ENCODE measurements around the gene SLAIN1. TPM values are rescaled to one million over a fixed set of nuclear protein-coding genes. Genes with fewer than 3 reads are reported as not detected.

SLAIN1 gene
- total RNA-seq, 2 experiments from 2014 or later = 26.5 to 32.0 TPM

DNA sequence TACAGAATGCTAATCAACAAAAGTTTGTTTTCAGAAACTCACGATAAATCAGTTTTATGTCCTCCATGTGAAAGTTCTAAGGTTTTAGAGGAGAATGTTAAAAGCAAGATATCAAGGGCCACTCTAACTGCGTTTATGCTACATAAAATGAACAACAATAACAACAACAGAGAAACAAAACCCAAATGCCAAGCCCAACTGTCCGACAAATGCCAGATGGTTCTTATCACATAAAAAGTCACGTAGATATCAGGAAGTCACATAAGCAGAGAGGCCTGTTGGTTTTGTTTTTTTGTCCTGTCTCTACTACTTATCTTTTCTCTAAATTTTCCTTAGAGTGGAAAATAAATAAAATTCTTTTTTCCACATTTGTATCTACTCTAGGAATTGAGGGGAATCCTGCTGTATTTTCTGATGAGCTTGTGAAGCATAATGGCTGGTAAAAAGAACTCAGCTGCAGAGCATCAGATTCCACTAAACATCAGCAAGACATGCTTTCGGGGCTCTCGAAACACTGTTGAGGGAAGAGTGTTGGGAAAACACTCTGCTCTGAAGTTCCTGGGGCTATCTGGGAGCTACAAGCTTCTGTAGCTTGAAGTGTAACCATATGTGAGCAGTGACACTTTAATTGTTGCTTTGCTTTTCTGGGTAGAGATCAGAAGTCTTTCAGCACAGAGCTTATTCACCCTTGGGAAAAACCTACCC lies 110.1 kb downstream of the SLAIN1 start:
- no peak for ATAC-seq
- Mint-ChIP-seq H3K36me3 (ENCODE audit: low read depth) (no peaks in the 10 kb centered on the region), H3K9me3 (no peaks in the 10 kb centered on the region), H3K27me3 (peaks cover 9% of the 10 kb centered on the region), H3K4me3 (no peak overlapping the region), H3K4me1 (ENCODE audit: low read depth) (no peaks in the 10 kb centered on the region), H3K27ac (no peak overlapping the region)
- intact Hi-C loops (cut with micrococcal nuclease) = no loop called here
- ChIA-PET POLR2A (no interaction called here), CTCF (interaction anchor here (1.2 to 1.3 kb wide), 2 partner anchors 90 to 314 kb away, joined by 3 to 4 read pairs; no protein-coding TSS in a partner anchor)
- no peak for DNase-seq
- TF ChIP-seq, protein P1, sequence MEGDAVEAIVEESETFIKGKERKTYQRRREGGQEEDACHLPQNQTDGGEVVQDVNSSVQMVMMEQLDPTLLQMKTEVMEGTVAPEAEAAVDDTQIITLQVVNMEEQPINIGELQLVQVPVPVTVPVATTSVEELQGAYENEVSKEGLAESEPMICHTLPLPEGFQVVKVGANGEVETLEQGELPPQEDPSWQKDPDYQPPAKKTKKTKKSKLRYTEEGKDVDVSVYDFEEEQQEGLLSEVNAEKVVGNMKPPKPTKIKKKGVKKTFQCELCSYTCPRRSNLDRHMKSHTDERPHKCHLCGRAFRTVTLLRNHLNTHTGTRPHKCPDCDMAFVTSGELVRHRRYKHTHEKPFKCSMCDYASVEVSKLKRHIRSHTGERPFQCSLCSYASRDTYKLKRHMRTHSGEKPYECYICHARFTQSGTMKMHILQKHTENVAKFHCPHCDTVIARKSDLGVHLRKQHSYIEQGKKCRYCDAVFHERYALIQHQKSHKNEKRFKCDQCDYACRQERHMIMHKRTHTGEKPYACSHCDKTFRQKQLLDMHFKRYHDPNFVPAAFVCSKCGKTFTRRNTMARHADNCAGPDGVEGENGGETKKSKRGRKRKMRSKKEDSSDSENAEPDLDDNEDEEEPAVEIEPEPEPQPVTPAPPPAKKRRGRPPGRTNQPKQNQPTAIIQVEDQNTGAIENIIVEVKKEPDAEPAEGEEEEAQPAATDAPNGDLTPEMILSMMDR (IDR thresholded peaks at IDR 0.05) = no peak

DNA sequence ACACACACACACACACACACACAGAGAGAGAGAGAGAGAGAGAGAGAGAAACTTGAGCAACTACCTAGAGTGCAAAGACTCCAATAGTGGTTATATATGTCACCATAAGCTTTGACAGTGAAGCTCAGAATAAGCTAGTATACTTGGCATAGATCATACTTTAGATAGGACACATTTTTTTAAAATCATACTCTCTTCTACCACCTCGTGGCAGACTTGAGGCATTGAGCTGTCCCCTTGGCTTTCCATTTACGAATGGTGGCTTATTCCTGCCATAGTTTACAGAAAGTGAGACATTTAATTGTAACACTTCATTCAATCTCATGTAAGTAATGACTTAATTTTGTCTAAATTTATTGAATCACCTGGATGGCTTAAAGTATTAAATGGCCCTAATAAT lies 112.9 kb downstream of the SLAIN1 start:
- H3K4me3 Mint-ChIP-seq = no peak overlapping the region
- peaks cover 6% of the 10 kb centered on the region for H3K27me3 Mint-ChIP-seq
- H3K4me1 Mint-ChIP-seq (ENCODE audit: low read depth) = no peaks in the 10 kb centered on the region
- DNase-seq (no peak), ATAC-seq (peak; percentile 49)
- ChIA-PET CTCF (interaction anchor here (0.6 to 1.3 kb wide), 5 partner anchors 10 to 311 kb away, joined by 3 to 5 read pairs (median 3); no protein-coding TSS in a partner anchor), POLR2A (interaction anchor here (0.6 kb wide), 2 partner anchors 61 to 411 kb away, joined by 3 read pairs; no protein-coding TSS in a partner anchor)
- intact Hi-C loops (cut with micrococcal nuclease) = no loop called here
- no peak overlapping the region for H3K27ac Mint-ChIP-seq
- TF ChIP-seq, protein P1 (IDR thresholded peaks at IDR 0.05) = no peak
- H3K9me3 Mint-ChIP-seq = no peaks in the 10 kb centered on the region
- H3K36me3 Mint-ChIP-seq (ENCODE audit: low read depth) = no peaks in the 10 kb centered on the region

DNA sequence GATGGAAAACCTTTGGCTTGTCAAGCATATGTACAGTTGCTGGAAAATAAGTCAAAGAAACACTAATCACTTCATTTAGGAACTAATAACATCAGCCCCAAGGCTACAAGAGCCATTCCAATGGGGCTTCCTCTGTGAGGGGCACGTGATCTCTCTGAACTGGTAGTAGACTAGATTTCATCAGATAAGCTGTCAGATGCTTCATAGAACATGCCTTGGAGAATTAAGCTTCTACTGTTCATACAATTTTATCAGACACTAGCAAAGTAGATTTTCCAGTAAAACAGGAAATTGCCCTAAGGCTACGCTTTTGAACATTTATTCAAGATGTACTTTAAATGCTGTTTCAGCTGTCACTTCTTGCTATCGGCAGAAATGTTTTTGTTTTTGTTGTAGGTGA lies 113.4 kb downstream of the SLAIN1 start:
- CTCF ChIA-PET = interaction anchor here (0.6 to 1.3 kb wide), 5 partner anchors 9 to 310 kb away, joined by 3 to 5 read pairs (median 3); no protein-coding TSS in a partner anchor
- no peak overlapping the region for H3K27ac Mint-ChIP-seq

DNA sequence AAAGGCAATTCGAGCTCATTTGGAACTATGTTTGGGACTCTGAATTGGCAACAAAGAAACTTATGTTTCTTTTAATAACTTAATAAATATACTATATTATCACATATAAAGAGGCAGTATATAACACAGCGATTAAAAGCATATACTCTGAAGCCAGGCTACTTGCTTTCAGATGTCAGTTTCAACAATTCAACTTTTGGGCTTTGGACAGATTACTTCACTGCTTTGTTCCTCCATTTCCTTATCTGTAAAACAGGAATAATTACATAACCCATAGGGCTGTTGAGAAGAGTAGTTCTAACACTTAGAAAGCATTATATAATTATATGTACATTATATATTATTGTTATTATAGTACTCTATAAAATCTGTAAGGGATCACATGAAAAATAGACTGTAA lies 113.9 kb downstream of the SLAIN1 start:
- TF ChIP-seq, protein P1 (IDR thresholded peaks at IDR 0.05) = no peak
- Mint-ChIP-seq H3K36me3 (ENCODE audit: low read depth) (no peaks in the 10 kb centered on the region), H3K9me3 (no peaks in the 10 kb centered on the region), H3K4me3 (no peak overlapping the region), H3K4me1 (ENCODE audit: low read depth) (no peaks in the 10 kb centered on the region), H3K27ac (no peak overlapping the region), H3K27me3 (peaks cover 6% of the 10 kb centered on the region)
- ChIA-PET CTCF (interaction anchor here (0.6 to 1.3 kb wide), 4 partner anchors 9 to 310 kb away, joined by 3 to 5 read pairs (median 4); no protein-coding TSS in a partner anchor), POLR2A (no interaction called here)
- intact Hi-C loops (cut with micrococcal nuclease) = no loop called here
- DNase-seq (no peak), ATAC-seq (no peak)

More for the DNA sequence above, 113.4 kb downstream of the SLAIN1 start:
- H3K9me3 Mint-ChIP-seq = no peaks in the 10 kb centered on the region
- intact Hi-C loops (cut with micrococcal nuclease) = no loop called here
- no peak overlapping the region for H3K4me3 Mint-ChIP-seq
- ATAC-seq (no peak), DNase-seq (no peak)
- TF ChIP-seq, protein P1 (IDR thresholded peaks at IDR 0.05) = no peak
- H3K27me3 Mint-ChIP-seq = peaks cover 6% of the 10 kb centered on the region
- POLR2A ChIA-PET = interaction anchor here (0.6 kb wide), 2 partner anchors 60 to 411 kb away, joined by 3 read pairs; no protein-coding TSS in a partner anchor
- no peaks in the 10 kb centered on the region for H3K36me3 Mint-ChIP-seq (ENCODE audit: low read depth)
- no peaks in the 10 kb centered on the region for H3K4me1 Mint-ChIP-seq (ENCODE audit: low read depth)

DNA sequence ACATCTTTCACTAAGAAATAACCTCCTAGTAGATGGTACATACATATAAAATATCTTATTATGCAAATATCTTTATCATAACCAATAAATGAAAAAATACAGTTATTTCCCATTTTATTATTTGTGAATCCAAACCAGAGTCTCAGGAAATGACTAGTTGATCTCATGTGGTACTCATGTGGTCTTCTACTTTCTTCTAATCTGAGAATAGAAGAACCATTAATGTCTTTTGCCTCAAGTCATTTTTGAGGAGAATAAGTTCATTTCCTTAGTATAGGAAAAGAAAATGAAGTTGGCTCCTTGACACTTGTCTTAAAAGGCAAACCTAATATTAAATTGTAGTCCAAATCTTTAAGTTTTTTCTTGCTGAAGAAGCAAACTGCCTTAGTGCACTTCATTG lies 114.5 kb downstream of the SLAIN1 start:
- Mint-ChIP-seq H3K4me1 (ENCODE audit: low read depth) (no peaks in the 10 kb centered on the region), H3K9me3 (no peaks in the 10 kb centered on the region), H3K27me3 (peaks cover 6% of the 10 kb centered on the region), H3K27ac (no peak overlapping the region), H3K36me3 (ENCODE audit: low read depth) (no peaks in the 10 kb centered on the region), H3K4me3 (no peak overlapping the region)
- POLR2A ChIA-PET = no interaction called here
- TF ChIP-seq, protein P1 (IDR thresholded peaks at IDR 0.05) = no peak
- CTCF ChIA-PET = no interaction called here
- ATAC-seq (no peak), DNase-seq (no peak)
- intact Hi-C loops (cut with micrococcal nuclease) = no loop called here

Measured in activated CD8-positive, alpha-beta T cell treated with anti-CD3 and anti-CD28 coated beads for 36 hours (primary cell).